GM19372 (cell line): ENCODE data around the gene RRAD.
"Not testable (repeated sequence)": the region's sequence is repeated elsewhere in the genome, so short reads cannot be mapped to it uniquely, and the experiment has no call there.

ENCODE experiments used
- ATAC-seq: cut with Tn5 transposase; IDR thresholded peaks from one replicate; pipeline ENCODE4 v1.9.1; 2021; ENCODE audit warnings: mild to moderate bottlenecking, low read depth, moderate library complexity; ENCODE audit not compliant: unreplicated experiment

The RRAD gene

GRCh38 chr16:66950971-66951790 lies 25.8 kb upstream of the RRAD start:
- no peak for ATAC-seq

- no peak for ATAC-seq
Measured at GRCh38 chr16:66950437-66950836, 25.1 kb upstream of the RRAD start.

GRCh38 chr16:66949472-66949871 lies 24.1 kb upstream of the RRAD start:
- no peak for ATAC-seq

GRCh38 chr16:66948837-66949225 lies 23.5 kb upstream of the RRAD start:
- no peak for ATAC-seq

GRCh38 chr16:66948134-66948836 lies 22.9 kb upstream of the RRAD start:
- ATAC-seq, result no peak

GRCh38 chr16:66947302-66948065 lies 22.1 kb upstream of the RRAD start:
- peak; percentile 60 for ATAC-seq

GRCh38 chr16:66946974-66947301 lies 21.6 kb upstream of the RRAD start:
- no peak for ATAC-seq

- ATAC-seq, result no peak
Measured at GRCh38 chr16:66946541-66946940, 21.2 kb upstream of the RRAD start.

- no peak for ATAC-seq
Measured at GRCh38 chr16:66945939-66946338, 20.6 kb upstream of the RRAD start.

GRCh38 chr16:66944971-66945370 lies 19.6 kb upstream of the RRAD start:
- ATAC-seq, result not testable (repeated sequence)

GRCh38 chr16:66944054-66944441 lies 18.7 kb upstream of the RRAD start:
- ATAC-seq, result no peak

- ATAC-seq, result no peak
Measured at GRCh38 chr16:66943426-66944053, 18.2 kb upstream of the RRAD start.

GRCh38 chr16:66942981-66943380 lies 17.6 kb upstream of the RRAD start:
- ATAC-seq, result no peak

- no peak for ATAC-seq
Measured at GRCh38 chr16:66940236-66940635, 14.9 kb upstream of the RRAD start.

- ATAC-seq, result no peak
Measured at GRCh38 chr16:66939366-66939765, 14.0 kb upstream of the RRAD start.

GRCh38 chr16:66937725-66938337 lies 12.5 kb upstream of the RRAD start:
- no peak for ATAC-seq

GRCh38 chr16:66936889-66937554 lies 11.7 kb upstream of the RRAD start:
- ATAC-seq, result no peak

- ATAC-seq, result no peak
Measured at GRCh38 chr16:66936462-66936861, 11.1 kb upstream of the RRAD start.

GRCh38 chr16:66935314-66936011 lies 10.1 kb upstream of the RRAD start, which contains the start of gene CES2:
TSS of gene CES2 (plus strand) at chr16:66935516. CDS start at chr16:66935636, 120 bp downstream.
- no peak for ATAC-seq
